OCI-LY3 (cell line): ENCODE results near the gene CTNND2.

Experiments
- CTCF ChIP-seq: fragments of 200-600, 300-600 bp; sonication (generic); IDR thresholded peaks from 2 replicates; pipeline ENCODE4 v1.5.1; 2014; ENCODE audit warnings: antibody characterized with exemption, low read length, low read depth
- EZH2phosphoT487 ChIP-seq: fragments of 200-600 bp; shearing (Covaris generic); IDR thresholded peaks from 2 replicates; pipeline ENCODE4 v1.6.1; 2018; ENCODE audit warnings: antibody characterized with exemption, mixed run types, low read depth

- TF ChIP-seq CTCF (no peak), EZH2phosphoT487 (no peak)
Measured at GRCh38 chr5:11675184-11675583, 229.1 kb downstream of the CTNND2 start.
